HG03135 (cell line): ENCODE data around the gene PRSS57.
A peak's percentile ranks its signal among the peaks of the same experiment; 100 is the strongest.
"Not testable (repeated sequence)": the region's sequence is repeated elsewhere in the genome, so short reads cannot be mapped to it uniquely, and the experiment has no call there.

Experiments
- ATAC-seq: cut with Tn5 transposase; IDR thresholded peaks from one replicate; pipeline ENCODE4 v1.9.1; 2021; ENCODE audit warnings: mild to moderate bottlenecking, moderate library complexity; ENCODE audit not compliant: unreplicated experiment

PRSS57 gene

DNA sequence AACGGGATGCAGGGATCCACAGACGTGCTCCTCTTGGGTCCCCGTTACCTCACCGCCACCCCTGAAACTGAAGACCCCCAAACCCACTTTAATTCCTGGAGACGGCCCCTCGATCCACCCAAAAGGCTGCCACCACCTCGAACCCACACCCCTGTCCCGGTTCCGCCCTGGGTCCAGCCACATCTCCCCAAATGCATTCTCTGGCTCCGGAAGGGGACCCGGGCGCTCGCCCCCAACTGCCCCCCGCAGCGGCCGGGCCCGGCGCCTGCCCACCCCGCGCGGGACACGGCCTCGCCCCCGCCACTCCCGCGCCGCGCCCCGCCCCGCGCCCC lies 19.3 kb downstream of the PRSS57 start:
- no peak for ATAC-seq

DNA sequence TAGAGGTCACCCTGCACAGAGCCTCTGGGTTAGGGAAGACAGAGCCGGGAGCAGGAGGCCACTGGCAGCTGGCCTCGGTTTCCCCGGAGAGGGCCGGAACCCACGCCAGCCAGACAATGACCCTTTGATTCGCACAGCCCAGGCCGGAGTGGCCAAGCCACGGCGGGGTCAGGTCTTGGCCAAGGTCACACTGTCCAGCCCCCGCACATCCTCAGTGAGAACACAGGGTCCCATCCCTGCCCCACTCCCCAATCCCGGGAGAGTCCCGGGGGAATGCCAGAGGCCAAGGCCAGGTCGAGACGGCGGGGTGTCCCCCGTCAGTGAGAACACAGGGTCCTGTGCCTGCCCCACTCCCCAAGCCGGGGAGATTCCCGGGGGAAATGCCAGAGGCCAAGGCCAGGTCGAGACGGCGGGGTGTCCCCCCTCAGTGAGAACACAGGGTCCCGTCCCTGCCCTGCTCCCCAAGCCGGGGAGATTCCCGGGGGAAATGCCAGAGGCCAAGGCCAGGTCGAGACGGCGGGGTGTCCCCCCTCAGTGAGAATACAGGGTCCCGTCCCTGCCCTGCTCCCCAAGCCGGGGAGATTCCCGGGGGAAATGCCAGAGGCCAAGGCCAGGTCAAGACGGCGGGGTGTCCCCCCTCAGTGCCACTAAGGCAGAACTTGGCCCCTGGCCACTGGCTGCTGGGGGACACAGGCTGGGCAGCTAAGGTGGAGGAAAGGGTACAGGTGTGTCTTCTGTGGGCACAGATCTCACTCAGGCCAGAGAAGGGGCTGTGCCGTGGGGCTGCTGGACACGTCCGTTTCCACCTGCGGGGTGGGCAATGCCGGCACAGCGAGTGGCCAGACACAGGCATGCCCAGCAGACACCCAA lies 20.7 kb downstream of the PRSS57 start:
- no peak for ATAC-seq

DNA sequence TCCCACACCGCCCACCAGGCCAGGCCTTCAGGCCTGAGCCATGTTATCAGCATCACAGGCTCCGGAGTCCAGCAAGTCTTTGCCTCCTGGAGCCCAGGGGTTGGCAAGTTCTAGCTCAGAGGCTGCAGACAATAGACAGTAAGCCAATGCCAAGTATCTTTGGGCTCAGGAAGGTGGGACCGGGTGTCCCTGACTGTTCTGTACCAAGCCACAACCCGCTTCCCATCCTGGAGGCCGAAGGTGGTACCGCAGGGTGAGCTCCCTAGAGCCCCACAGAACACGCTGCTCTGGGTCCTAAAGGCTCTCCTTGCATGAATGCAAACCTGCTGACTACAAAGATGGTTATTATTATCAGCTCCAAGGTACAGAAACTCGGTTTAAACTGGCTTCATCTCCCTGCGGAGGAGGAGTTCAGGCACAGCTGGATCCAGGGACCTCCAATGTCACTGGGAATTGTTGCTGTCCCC lies 24.6 kb downstream of the PRSS57 start:
- ATAC-seq = no peak

GRCh38 chr19:668675-669434 lies 26.4 kb downstream of the PRSS57 start:
- ATAC-seq = not testable (repeated sequence)

- not testable (repeated sequence) for ATAC-seq
These were observed 28.2 kb downstream of the PRSS57 start for GRCh38 chr19:666985-667573.

- no peak for ATAC-seq
These were observed 30.3 kb downstream of the PRSS57 start for GRCh38 chr19:664913-665443.

- ATAC-seq = no peak
These were observed 31.6 kb downstream of the PRSS57 start for GRCh38 chr19:663682-664117.

GRCh38 chr19:662962-663681 lies 32.1 kb downstream of the PRSS57 start, which contains the start of gene RNF126:
TSS of gene RNF126 (minus strand) at chr19:663214. CDS start at chr19:663121, 93 bp downstream.
- peak; percentile 55 for ATAC-seq

- peak; percentile 13 for ATAC-seq
These were observed 32.9 kb downstream of the PRSS57 start for GRCh38 chr19:662207-662961.

DNA sequence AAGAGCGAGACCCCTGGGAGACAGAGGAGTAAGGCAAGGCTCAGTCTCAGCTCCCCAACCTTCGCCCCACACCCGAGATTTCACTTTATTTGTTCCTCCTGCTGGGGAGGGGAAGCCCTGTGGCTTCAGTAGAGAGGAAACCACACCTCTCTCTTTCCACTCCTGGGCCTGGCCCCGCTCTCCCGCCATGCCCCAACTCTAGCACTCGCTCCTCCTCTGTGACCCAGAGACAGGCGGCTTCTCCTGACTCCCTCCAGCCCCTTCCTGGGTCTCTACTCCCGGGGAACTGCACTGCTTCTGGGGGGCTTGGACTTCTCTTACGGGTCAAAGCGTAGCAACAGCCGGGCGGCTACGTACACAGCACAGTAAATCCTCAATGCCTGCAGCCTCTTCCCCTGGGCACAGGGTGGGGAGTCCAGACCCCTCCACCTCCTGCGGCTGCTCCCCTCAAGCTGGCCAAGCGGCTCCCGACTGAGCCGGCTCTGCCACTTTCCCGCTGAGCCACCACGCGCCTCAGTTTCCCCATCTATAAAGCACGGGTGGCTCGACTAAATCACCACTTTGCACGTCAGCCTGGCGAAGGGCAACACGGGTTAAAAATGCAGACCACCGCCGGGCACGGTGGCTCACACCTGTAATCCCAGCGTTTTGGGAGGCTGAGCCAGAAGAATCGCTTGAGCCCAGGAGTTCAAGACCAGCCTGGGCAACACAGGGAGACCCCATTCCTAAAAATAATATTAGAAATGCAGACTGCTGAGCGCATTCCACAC lies 33.6 kb downstream of the PRSS57 start:
- no peak for ATAC-seq

DNA sequence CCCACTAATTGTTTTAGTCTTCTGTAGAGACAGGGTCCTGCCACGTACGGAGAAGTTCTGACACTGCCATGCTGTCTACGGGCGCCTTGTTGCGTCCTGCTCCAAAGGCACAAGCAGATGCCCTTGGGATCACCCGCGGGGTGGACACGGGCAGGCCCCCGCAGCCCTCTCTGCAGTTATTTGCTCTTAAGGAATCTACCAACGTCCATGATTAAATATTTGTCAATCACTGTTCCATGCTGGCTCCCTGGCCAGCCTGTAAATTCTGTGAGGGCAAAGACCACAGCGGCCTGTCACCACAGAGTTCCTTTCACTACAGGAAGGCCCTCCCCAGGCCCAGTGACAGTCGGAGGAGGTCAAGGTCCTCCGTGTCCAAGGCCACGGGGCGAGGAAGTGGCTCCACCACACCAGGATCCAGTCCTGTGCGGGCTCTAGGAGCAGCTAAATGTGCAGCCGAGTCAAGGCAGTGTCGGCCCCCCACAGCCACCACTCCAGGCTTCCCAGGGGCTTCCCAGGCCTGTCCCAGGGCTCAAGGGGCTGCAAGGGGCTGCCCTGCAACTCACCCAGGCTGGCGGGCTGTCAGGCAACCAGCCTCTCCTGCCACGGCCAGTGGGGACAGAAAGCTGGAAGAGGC lies 34.3 kb downstream of the PRSS57 start:
- ATAC-seq = no peak

DNA sequence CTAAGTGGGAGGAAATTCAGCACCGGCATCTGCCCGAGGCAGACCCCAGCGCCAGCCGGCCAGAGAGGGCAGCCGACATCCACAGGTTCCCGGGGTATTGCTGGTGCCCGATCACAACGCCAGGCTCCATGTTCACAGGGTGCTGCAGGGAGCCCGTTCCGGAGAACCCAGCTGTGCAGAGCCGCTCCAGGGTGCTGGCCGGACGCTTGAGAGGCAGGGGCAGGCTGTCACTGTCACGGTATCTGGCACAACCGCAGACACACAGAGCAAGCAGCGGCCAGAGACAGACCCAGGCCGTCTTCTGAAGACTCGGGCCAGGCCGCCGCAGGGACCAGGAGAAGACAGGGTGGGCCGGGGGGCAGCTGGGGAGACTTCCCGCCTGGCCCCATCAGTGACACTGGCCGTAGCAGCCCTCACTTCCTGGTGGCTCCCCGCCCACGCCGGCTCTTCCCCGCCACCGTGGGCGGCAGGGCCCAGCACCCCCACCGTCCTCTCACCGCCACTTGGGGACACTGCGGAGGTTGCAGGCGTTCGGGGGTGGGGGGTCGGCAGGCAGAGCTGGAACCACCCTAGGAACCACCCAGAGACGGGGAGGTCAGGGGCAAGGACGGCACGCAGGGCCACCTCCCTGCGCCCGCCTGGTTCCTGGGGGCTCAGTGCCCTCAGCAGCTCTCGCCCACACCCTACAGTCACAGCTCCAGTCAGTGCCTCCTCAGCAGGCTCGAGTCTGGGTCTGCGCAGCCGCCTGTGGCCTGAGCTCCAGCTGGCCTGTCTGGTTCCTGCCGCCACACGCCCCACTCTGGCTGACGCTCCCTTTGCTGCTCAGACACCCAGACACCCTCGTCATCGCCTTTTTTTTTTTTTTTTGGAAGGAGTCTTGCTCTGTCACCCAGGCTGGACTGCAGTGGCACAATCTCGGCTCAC lies 36.1 kb downstream of the PRSS57 start:
- no peak for ATAC-seq

GRCh38 chr19:658059-658839 lies 37.0 kb downstream of the PRSS57 start:
- no peak for ATAC-seq

GRCh38 chr19:657611-658010 lies 37.6 kb downstream of the PRSS57 start:
- no peak for ATAC-seq

- no peak for ATAC-seq
These were observed 38.3 kb downstream of the PRSS57 start for GRCh38 chr19:656751-657559.

GRCh38 chr19:655691-656090 lies 39.6 kb downstream of the PRSS57 start:
- no peak for ATAC-seq
